ENCODE measurements around the gene TPRG1. TPM values are rescaled to one million over a fixed set of nuclear protein-coding genes. Genes with fewer than 3 reads are reported as not detected.

The TPRG1 gene
- total and polyA plus RNA-seq, 2 of the 8 experiments (the other 6 are each of a cell fraction or from before 2014, with no cell fraction given), result 0.37 to 0.47 TPM

- H4K5ac ChIP-seq (ENCODE audit: insufficient read length, low read depth, low read length), result no peak overlapping the region
- FAIRE-seq, result no peak
Measured at GRCh38 chr3:189307963-189308362, 136.2 kb downstream of the TPRG1 start.

More at GRCh38 chr3:189307963-189308362, 136.2 kb downstream of the TPRG1 start:
- ChIA-PET CTCF (ENCODE audit: partially characterized antibody) (interaction anchor here (0.8 to 1.4 kb wide), 2 partner anchors 8 to 31 kb away, joined by 3 read pairs; no protein-coding TSS in a partner anchor), POLR2A (ENCODE audit: partially characterized antibody) (no interaction called here)
- Histone ChIP-seq H3K23me2 (ENCODE audit: low read depth, low read length) (no peaks in the 10 kb centered on the region), H3K79me1 (ENCODE audit: low read depth, low read length) (no peaks in the 10 kb centered on the region), H3K79me2 (ENCODE audit: control insufficient read depth in 1 of 2, insufficient read depth in 2 of 2, low read length in 2 of 2) (no peaks in the 10 kb centered on the region), H3K36me3 (ENCODE audit: control insufficient read depth in 2 of 4, insufficient read depth in 4 of 4, low read length in 3 of 4) (no peaks in the 10 kb centered on the region), H2BK12ac (ENCODE audit: low read depth, low read length) (no peak overlapping the region), H3K56ac (replicated peaks; ENCODE audit: insufficient read length, low read depth, low read length) (no peak overlapping the region), H3K23ac (ENCODE audit: insufficient read length) (no peak overlapping the region), H3K14ac (ENCODE audit: insufficient read length) (no peak overlapping the region), H4K8ac (ENCODE audit: extremely low read depth, insufficient read depth, low read length) (no peak overlapping the region), H3K18ac (ENCODE audit: extremely low read depth, low read length) (no peak overlapping the region), H3K27ac (ENCODE audit: low read depth, low read length) (no peak overlapping the region), H2BK15ac (ENCODE audit: low read length) (no peak overlapping the region), H2BK20ac (ENCODE audit: low read length) (no peak overlapping the region), H3K9me3 (ENCODE audit: insufficient read depth in 2 of 2, low read depth in 1 of 2, low read length in 1 of 2) (no peaks in the 10 kb centered on the region), H3K4me3 (ENCODE audit: extremely low read depth in 1 of 4, insufficient read depth in 2 of 4, low read depth in 3 of 4, low read length in 4 of 4) (no peak overlapping the region), H2AK5ac (ENCODE audit: low read depth, low read length) (no peak overlapping the region), H3K9ac (replicated peaks in 1 of 4; ENCODE audit: extremely low read depth in 1 of 4, low read depth in 3 of 4, low read length in 3 of 4) (no peak overlapping the region), H3K4me1 (replicated peaks in 1 of 4; ENCODE audit: control insufficient read depth in 3 of 4, insufficient read depth in 4 of 4, low read length in 3 of 4) (peaks cover 2 to 11% (median 4%) of the 10 kb centered on the region in 4 experiments; a peak in 5 of 7 replicates), H2AFZ (ENCODE audit: low read length) (no peak overlapping the region), H2BK120ac (replicated peaks; ENCODE audit: low read depth, low read length) (no peak overlapping the region), H4K91ac (replicated peaks; ENCODE audit: insufficient read length, low read length) (no peak overlapping the region), H2BK5ac (ENCODE audit: low read depth, low read length) (no peak overlapping the region), H4K20me1 (replicated peaks in 1 of 2; ENCODE audit: control insufficient read depth in 1 of 2, insufficient read depth in 2 of 2, low read length in 2 of 2) (no peaks in the 10 kb centered on the region), H3K4ac (replicated peaks; ENCODE audit: insufficient read length, low read depth, low read length) (no peak overlapping the region), H3K4me2 (ENCODE audit: insufficient read depth in 1 of 2, low read depth in 2 of 2, low read length in 2 of 2) (no peak overlapping the region), H3K27me3 (replicated peaks in 1 of 4; ENCODE audit: control insufficient read depth in 3 of 4, extremely low read depth in 1 of 4, insufficient read depth in 3 of 4, low read length in 3 of 4) (no peaks in the 10 kb centered on the region)
- DNase-seq (ENCODE audit: low read depth in 1 of 2, low spot score in 2 of 2), result no peak
- WGBS, 2 experiments (ENCODE audit: extremely low coverage in 1 of 2, insufficient coverage in 1 of 2, insufficient read length in 1 of 2, insufficient replicate concordance in 2 of 2, low coverage in 1 of 2, low lambda C conversion rate in 2 of 2, missing lambda C conversion rate in 1 of 2), result 90% methylated on average over 7 of the region's 7 CpGs; no CpG with 5 or more reads in 1 of the 2 experiments
- TF ChIP-seq HDAC2 (IDR thresholded peaks at IDR 0.05; ENCODE audit: borderline replicate concordance in 1 of 2, low read depth in 2 of 2, low read length in 2 of 2) (no peak), SP4 (IDR thresholded peaks at IDR 0.05; ENCODE audit: low read length) (no peak), NANOG (IDR thresholded peaks at IDR 0.05; ENCODE audit: insufficient read depth, low read depth, low read length, poor library complexity, severe bottlenecking) (no peak), SRF (IDR thresholded peaks at IDR 0.05; ENCODE audit: low read depth, low read length) (no peak), CTCF (IDR thresholded peaks at IDR 0.05; ENCODE audit: control extremely low read depth in 1 of 3, insufficient read depth in 1 of 3, low read depth in 1 of 3, low read length in 3 of 3) (no peak), TCF12 (IDR thresholded peaks at IDR 0.05; ENCODE audit: low read depth, low read length) (no peak)

Measured in H1 (cell line).